ENCODE results near the gene JAKMIP1.

The JAKMIP1 gene

GRCh38 chr4:6095023-6095752, 105.2 kb downstream of the JAKMIP1 start:
- DNase-seq (ENCODE audit: low read depth in 2 of 2): no peak

DNA sequence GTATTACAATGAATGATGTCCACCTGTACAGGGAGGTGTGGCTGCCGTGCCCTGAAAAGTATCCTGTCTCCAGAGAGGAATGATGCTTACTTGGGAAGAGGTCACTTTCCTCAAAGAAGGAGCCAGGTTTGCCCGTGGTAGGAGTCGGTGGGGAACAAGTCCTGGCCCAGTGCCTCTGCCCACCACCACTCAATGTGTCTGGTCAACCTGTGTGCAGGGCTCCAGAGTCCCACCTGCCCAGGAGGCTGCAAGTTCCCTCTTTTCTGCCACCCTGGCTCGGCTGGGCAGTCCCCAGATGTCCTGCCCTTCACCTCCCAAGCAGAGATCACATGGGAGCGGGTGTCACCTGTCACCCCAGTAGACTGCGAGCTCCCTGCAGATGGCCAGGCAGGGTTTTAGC, 106.7 kb downstream of the JAKMIP1 start:
- no peak for DNase-seq (ENCODE audit: low read depth in 2 of 2)

DNA sequence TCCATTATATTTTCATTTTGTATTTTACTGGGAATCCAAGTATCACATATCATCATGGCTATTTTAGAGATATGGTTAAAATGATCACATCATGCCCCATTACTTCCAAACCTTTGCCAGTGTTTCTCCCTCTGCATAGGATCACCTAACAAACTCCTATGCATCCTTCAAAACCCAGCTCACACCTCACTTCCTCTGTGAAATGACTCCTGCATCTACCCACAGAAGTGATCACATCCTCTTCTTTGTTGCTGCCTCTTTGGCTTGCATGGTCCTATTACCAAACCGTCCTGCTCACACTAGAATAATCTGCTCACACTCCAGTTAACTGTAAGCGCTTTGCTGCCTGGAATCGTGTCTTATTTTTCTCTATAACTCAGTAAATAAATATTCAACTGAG, 107.4 kb downstream of the JAKMIP1 start:
- no peak for DNase-seq (ENCODE audit: low read depth in 2 of 2)

GRCh38 chr4:6092131-6092530, 108.2 kb downstream of the JAKMIP1 start:
- no peak for DNase-seq (ENCODE audit: low read depth in 2 of 2)

DNA sequence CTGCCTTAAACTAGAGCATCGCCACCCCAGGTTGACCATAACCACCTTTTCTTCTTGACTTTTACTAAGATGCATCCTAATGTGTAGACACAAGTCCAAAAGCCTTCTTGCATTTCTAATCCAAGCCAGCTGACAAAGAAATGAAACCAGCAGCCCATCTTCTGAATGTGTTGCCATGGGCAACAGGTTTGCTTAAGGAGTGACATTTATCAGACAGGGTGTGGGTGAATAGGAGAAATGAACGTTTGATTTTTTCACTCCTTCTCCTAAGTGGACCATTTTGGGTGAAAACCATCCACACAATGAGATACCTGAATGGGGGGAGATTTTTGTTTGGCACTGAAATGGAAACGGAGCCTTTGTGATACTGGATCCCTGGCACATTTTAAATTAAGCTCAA, 109.4 kb downstream of the JAKMIP1 start:
- no peak for DNase-seq (ENCODE audit: low read depth in 2 of 2)

- DNase-seq (ENCODE audit: low read depth in 2 of 2): no peak
Measured at GRCh38 chr4:6088950-6089349, 111.4 kb downstream of the JAKMIP1 start.

GRCh38 chr4:6087669-6088341, 112.5 kb downstream of the JAKMIP1 start:
- no peak for DNase-seq (ENCODE audit: low read depth in 2 of 2)

DNA sequence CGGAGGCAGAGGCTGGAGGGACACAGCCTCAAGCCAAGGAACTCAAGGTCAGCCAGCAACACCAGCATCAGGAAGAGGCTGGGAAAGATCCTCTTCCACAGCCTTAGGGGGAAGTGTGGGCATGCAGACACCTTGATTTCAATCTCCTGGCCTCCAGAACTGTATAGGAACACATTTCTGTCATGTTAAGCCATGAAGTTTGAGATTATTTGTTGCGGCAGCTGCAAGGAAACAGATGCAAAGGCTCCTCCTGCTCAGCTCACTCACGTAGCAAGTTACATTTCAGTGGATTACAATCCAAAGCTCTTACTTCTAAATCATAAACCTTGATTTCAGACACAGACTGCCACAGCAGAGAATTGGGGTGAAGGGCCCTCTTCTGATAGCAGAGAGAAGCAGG, 113.5 kb downstream of the JAKMIP1 start:
- no peak for DNase-seq (ENCODE audit: low read depth in 2 of 2)

- no peak for DNase-seq (ENCODE audit: low read depth in 2 of 2)
Measured at GRCh38 chr4:6085691-6086628, 114.4 kb downstream of the JAKMIP1 start.

DNA sequence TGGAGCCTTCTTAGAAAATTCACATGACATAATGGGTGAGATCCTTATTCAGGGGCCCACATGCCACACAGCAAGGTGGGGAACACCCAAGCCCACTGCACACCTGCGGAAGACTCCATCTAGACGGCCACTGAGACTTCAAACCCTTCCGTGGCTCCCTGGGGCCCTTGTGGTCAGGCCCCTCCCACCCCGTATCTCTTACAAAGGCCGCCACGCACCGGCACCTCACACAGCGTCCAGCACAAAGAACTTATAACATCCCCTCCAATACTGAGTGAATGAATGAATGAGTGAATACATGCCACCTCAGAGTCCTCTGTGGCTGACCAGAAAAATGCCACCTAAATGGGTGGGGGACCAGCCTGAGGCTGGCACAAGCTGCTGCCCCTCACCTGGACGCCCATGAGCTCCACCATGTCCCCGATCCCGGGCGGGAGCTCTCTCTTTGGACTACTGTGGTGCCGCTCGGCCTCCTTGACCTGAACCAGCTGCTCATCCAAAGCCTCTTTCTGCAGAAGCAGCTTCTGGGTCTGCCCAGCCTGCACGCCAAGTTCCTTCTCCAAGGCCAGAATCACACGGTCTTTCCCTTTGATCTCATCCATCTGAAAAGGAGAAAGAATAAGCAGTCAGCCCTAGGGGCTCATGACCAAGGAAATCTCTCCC, 115.2 kb downstream of the JAKMIP1 start:
- no peak for DNase-seq (ENCODE audit: low read depth in 2 of 2)

DNA sequence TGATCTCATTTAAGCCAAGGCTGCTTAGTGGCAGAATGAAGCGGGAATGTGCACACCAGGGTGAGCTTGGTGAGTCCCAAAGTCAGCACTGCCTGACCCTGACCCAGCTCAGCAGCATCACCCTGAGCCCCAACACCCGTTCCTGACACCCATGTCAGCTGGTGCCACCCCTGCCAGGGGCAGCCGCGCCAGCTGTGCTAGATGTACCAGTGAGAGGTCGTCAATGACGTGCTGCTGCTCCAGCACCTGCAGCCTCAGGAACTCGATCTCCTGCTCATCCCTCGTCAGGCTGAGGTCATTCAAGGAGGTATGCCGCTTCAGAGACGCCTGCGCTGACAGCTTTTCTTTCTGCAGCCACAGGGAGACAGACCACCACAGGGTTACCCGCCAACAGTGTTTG, 120.4 kb downstream of the JAKMIP1 start:
- DNase-seq (ENCODE audit: low read depth in 2 of 2): no peak

DNA sequence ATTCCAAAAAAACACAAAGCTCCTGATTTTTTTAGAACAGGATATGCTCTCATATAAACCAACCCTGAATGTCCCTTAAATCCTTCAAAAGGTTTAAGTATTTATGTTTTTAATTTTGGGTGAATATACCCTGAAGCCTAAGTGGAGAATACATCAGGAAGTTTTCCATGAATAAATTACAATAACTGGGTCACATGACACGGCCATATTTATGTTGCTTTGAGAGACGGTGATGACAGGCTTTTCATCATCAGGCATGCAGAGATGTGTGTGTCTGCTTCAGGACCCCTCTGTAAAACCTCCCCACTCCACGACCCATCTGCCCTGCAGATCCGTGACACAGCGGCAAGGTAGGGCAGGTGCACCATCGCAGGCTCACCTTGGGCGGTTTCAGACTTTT, 121.8 kb downstream of the JAKMIP1 start:
- no peak for DNase-seq (ENCODE audit: low read depth in 2 of 2)

DNA sequence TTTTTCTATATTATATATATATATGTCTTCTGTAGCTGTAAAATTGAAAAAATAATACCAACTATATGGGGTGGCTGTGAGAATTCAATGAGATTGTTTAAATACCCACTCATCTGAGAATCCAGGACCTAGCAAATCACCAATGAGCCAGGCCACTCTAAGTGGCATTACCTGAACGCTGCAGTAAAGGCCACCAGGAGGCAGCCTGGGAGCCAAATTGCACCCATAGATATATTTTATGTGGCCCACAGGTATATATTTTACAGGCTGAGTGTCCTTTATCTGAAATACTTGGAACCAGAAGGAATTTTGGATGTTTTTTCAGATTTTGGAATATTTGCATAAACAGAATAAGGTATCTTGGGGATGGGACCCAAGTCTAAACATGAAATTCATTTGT, 124.0 kb downstream of the JAKMIP1 start:
- DNase-seq (ENCODE audit: low read depth in 2 of 2): no peak

DNA sequence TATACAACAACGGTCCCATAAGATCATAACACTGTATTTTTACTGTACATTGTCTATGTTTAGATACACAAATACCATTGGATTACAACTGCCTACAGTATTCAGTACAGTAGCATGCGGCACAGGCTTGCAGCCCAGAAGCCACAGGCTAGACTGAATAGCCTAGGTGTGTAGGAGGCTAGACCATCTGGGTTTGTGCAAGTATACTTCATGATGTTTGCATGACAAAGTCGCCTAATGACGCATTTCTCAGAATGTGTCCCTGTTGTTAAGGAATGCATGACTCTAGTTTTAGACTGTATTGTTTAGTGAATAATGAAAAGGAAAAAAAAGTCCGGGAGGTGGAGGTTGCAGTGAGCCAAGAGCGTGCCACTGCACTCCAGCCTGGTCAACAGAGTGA, 125.6 kb downstream of the JAKMIP1 start:
- DNase-seq (ENCODE audit: low read depth in 2 of 2): no peak

- no peak for DNase-seq (ENCODE audit: low read depth in 2 of 2)
Measured at GRCh38 chr4:6071959-6072720, 128.2 kb downstream of the JAKMIP1 start.

- DNase-seq (ENCODE audit: low read depth in 2 of 2): no peak
Measured at GRCh38 chr4:6071191-6071958, 129.0 kb downstream of the JAKMIP1 start.

DNA sequence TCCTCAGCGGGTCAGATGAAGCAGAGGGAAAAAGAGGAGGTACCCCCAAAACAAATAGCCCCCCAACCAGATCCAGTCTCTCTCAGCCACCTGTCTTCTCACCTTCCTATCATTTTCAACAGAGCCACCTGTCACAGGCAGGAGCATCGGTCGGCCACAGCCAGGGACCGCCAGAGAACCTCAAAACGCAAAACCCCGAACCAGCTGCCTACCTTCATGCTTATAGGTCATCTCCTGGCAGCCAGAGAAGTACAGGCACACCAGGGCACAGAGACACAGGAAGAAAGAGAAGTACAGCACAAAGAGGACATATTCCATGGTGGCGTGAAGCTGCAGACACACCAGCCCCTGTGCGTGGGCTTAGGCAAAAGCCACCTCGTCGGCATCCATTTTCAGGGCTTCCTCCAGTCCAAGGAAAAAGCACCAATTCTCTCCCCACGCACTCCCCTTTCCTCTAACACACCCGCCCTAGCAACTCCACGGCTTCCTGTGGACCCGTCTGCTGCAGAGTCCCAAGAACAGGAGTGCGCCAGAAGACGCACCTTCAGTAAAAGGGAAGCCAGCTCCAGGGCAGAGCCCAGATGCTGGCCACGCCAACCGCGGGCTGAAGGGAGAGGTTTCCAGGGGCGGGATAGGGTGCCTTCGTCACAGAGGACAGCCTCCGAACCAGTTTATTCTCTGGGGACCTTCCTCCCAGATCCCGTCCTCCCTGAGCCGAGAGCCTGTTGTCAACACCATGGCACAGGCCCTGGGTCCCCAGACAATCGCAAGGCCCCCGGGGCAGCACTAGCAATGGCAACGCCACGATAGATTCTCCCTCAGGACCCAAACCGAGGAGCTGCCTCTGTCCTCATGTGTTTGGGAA, 130.3 kb downstream of the JAKMIP1 start:
- no peak for DNase-seq (ENCODE audit: low read depth in 2 of 2)

DNA sequence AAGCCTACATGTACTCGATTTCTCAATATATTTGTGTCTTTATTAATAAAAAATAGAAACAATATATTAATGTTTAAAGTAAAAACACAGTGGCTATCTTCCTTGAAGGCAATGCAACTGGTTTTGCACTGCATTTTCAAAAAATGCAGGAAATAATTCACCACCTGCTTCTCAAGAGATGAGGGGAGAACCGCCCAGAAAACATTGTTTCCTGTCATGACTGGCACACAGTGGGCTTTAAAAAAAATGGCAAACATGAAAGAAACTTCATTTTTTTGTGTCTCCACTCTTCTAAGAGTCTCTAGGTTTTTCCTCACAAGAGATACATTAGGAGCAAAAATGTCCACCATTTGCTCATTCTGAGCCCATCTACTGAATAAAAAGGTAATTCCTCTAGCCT, 131.4 kb downstream of the JAKMIP1 start:
- no peak for DNase-seq (ENCODE audit: low read depth in 2 of 2)

GRCh38 chr4:6065934-6066590, 134.3 kb downstream of the JAKMIP1 start:
- DNase-seq (ENCODE audit: low read depth in 2 of 2): no peak
